ENCODE results near the gene TSSK6.
A peak's percentile ranks its signal among the peaks of the same experiment; 100 is the strongest.

Gene TSSK6

GRCh38 chr19:19504754-19505668, 10.3 kb downstream of the TSSK6 start:
- DNase-seq (ENCODE audit: low read depth), result no peak

GRCh38 chr19:19502808-19503602, 12.3 kb downstream of the TSSK6 start:
- no peak for DNase-seq (ENCODE audit: low read depth)

GRCh38 chr19:19502281-19502680, 13.1 kb downstream of the TSSK6 start:
- no peak for DNase-seq (ENCODE audit: low read depth)

GRCh38 chr19:19501798-19502197, 13.6 kb downstream of the TSSK6 start:
- DNase-seq (ENCODE audit: low read depth), result no peak

GRCh38 chr19:19500975-19501644, 14.2 kb downstream of the TSSK6 start:
- no peak for DNase-seq (ENCODE audit: low read depth)

- no peak for DNase-seq (ENCODE audit: low read depth)
These were observed 15.9 kb downstream of the TSSK6 start for GRCh38 chr19:19499272-19499995.

GRCh38 chr19:19498255-19498991, 16.9 kb downstream of the TSSK6 start:
- no peak for DNase-seq (ENCODE audit: low read depth)

GRCh38 chr19:19495614-19496603, 19.4 kb downstream of the TSSK6 start:
- no peak for DNase-seq (ENCODE audit: low read depth)

GRCh38 chr19:19493841-19494546, 21.4 kb downstream of the TSSK6 start:
- no peak for DNase-seq (ENCODE audit: low read depth)

GRCh38 chr19:19492026-19492610, 23.2 kb downstream of the TSSK6 start:
- no peak for DNase-seq (ENCODE audit: low read depth)

GRCh38 chr19:19491321-19492025, 23.9 kb downstream of the TSSK6 start:
- no peak for DNase-seq (ENCODE audit: low read depth)

GRCh38 chr19:19490214-19490968, 25.0 kb downstream of the TSSK6 start:
- DNase-seq (ENCODE audit: low read depth), result peak; percentile 72

GRCh38 chr19:19489804-19490204, 25.5 kb downstream of the TSSK6 start:
- no peak for DNase-seq (ENCODE audit: low read depth)

GRCh38 chr19:19488875-19489690, 26.3 kb downstream of the TSSK6 start:
- peak; percentile 69 for DNase-seq (ENCODE audit: low read depth)

- DNase-seq (ENCODE audit: low read depth), result no peak
These were observed 27.1 kb downstream of the TSSK6 start for GRCh38 chr19:19487950-19488874.

Measured in stimulated activated CD8-positive, alpha-beta memory T cell treated with anti-CD3 and anti-CD28 coated beads, Interleukin-15, amount 100 ng/mL, for 1 hour (primary cell).